Naive thymus-derived CD8-positive, alpha-beta T cell (primary cell): ENCODE measurements around the gene ALOX12. TPM values are rescaled to one million over a fixed set of nuclear protein-coding genes. Genes with fewer than 3 reads are reported as not detected.
A peak's percentile ranks its signal among the peaks of the same experiment; 100 is the strongest.

Experiments used
- ATAC-seq, 2 donors: fragments of 150-1000 bp; cut with Tn5 transposase in 1 of 2; sonication (Bioruptor Pico), chemical (Tn5 transposase) in 1 of 2; 1 replicate in 1 of 2; 2 replicates in 1 of 2; pipeline ENCODE4 v1.10.0; 2021; ENCODE audit warnings: mild to moderate bottlenecking in 2 of 2, moderate library complexity in 2 of 2
- POLR2A ChIA-PET: fragments of 350-600 bp; sonication (Branson Sonifier 250); formaldehyde crosslinking; loops from one replicate; lab custom pipeline; 2021; ENCODE audit warnings: antibody characterized with exemption; lab: Charles Lee
- DNase-seq, 10 donors: peaks; one replicate each; pipeline versions ENCODE4 v3.0.0 to v3.0.0-alpha.2; 2020 to 2022
- H3K27ac Mint-ChIP-seq, 10 donors: one replicate each; pipeline ENCODE4 v1.8.0; 2020 to 2022; ENCODE audit warnings: mild to moderate bottlenecking in 10 of 10, mixed read lengths in 10 of 10, moderate library complexity in 4 of 10, inconsistent platforms in 1 of 10
- H3K27me3 Mint-ChIP-seq, 5 donors: one replicate each; pipeline ENCODE4 v1.8.0; 2021 to 2022; ENCODE audit warnings: mixed read lengths in 5 of 5
- H3K36me3 Mint-ChIP-seq, 3 donors: one replicate each; pipeline ENCODE4 v1.8.0; 2020 to 2022; ENCODE audit warnings: mixed read lengths in 3 of 3, mild to moderate bottlenecking in 2 of 3, inconsistent platforms in 1 of 3
- H3K4me1 Mint-ChIP-seq, 4 donors: one replicate each; pipeline ENCODE4 v1.8.0; 2021 to 2022; ENCODE audit warnings: mixed read lengths in 4 of 4
- H3K4me3 Mint-ChIP-seq, 10 donors: one replicate each; pipeline ENCODE4 v1.8.0; 2020 to 2022; ENCODE audit warnings: mild to moderate bottlenecking in 10 of 10, mixed read lengths in 10 of 10, moderate library complexity in 6 of 10, inconsistent platforms in 1 of 10
- H3K9me3 Mint-ChIP-seq, 9 donors: one replicate each; pipeline ENCODE4 v1.8.0; 2020 to 2022; ENCODE audit warnings: mixed read lengths in 9 of 9, mild to moderate bottlenecking in 3 of 9, inconsistent platforms in 1 of 9, moderate library complexity in 1 of 9
- polyA plus RNA-seq, 3 donors: library from polyadenylated mRNA; unstranded; fragments of 300-500 nt; fragmentation: Illumina TruSeq; gene quantifications; one replicate each; pipeline ENCODE4 v1.2.3, GENCODE V29; 2021
- total RNA-seq, 8 experiments: library from RNA in 2 of 8; stranded (reverse) in 2 of 8; gene quantifications; one replicate each; pipeline ENCODE4 v1.2.3 and lab custom pipeline; 2021 to 2026

ALOX12 gene
- total and polyA plus RNA-seq, 5 experiments from 2014 or later = 0.09 to 0.31 (median 0.12) TPM; not detected in 2

DNA sequence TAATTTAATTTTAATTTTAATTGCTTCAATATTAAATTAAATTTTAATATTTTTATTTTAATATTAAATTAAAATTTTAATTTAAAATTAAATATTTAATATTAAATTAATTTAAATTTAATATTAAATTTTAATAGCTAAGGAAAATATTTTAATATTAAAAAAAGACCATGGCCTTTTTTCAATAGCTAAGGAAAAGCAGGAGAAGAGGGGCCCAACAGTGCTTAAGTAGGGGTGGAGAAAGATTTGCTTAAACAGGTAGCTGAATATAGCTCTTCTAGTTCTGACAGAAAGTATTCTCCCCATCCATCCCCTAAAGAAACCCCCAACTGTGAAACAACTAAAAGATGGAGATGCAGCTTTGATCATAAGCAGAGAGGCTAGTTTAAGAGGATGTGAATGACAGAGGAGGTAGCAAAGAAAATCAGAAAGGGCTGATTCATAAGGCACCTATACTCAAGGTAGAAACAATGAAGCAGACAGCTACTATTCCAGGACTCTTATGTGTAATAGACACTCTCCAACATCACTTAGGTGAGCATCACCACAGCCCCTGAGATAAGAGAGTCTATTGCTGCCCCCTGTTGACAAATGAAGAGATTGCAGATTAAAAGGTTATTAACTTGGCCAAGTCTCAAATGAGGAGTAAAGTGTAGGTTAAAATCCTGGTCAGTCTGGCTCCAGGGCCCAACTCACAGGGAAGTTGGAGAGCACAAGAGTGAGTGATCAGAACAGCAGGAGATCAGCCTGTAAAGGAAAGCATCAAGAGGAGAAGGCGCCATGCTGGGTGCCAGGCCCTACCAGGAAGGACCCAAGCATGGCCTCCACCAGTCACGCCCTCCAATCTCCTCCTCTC is 8.8 kb downstream of the ALOX12 start:
- no peaks in the 10 kb centered on the region for H3K9me3 Mint-ChIP-seq
- ATAC-seq = peak; percentile 95 to 97
- peaks cover 3 to 68% (median 11%) of the 10 kb centered on the region in 3 donors for H3K36me3 Mint-ChIP-seq
- H3K27ac Mint-ChIP-seq = peak overlapping the region in 8 of 10 donors; percentile 2 to 76 (median 28)
- DNase-seq = peak in 6 of 10 donors; percentile 43 to 82 (median 68)
- POLR2A ChIA-PET = interaction anchor here (0.8 to 1.5 kb wide), 4 partner anchors 13 to 94 kb away, joined by 3 to 5 read pairs (median 4); partner anchors contain the start of gene SLC16A13
- peaks cover 23 to 37% (median 24%) of the 10 kb centered on the region in 4 donors for H3K4me1 Mint-ChIP-seq
- H3K27me3 Mint-ChIP-seq = no peaks in the 10 kb centered on the region
- H3K4me3 Mint-ChIP-seq = no peak overlapping the region

GRCh38 chr17:7005716-7006115 is 9.9 kb downstream of the ALOX12 start:
- DNase-seq = no peak
- no peak overlapping the region for H3K4me3 Mint-ChIP-seq
- no peaks in the 10 kb centered on the region for H3K9me3 Mint-ChIP-seq
- no peak overlapping the region for H3K27ac Mint-ChIP-seq
- POLR2A ChIA-PET = interaction anchor here (0.7 to 1.5 kb wide), 5 partner anchors 10 to 1891 kb away, joined by 3 to 6 read pairs (median 4); no protein-coding TSS in a partner anchor
- H3K27me3 Mint-ChIP-seq = no peaks in the 10 kb centered on the region
- peaks cover 3 to 62% (median 11%) of the 10 kb centered on the region in 3 donors for H3K36me3 Mint-ChIP-seq
- H3K4me1 Mint-ChIP-seq = peaks cover 23 to 48% (median 35%) of the 10 kb centered on the region in 4 donors
- no peak for ATAC-seq

DNA sequence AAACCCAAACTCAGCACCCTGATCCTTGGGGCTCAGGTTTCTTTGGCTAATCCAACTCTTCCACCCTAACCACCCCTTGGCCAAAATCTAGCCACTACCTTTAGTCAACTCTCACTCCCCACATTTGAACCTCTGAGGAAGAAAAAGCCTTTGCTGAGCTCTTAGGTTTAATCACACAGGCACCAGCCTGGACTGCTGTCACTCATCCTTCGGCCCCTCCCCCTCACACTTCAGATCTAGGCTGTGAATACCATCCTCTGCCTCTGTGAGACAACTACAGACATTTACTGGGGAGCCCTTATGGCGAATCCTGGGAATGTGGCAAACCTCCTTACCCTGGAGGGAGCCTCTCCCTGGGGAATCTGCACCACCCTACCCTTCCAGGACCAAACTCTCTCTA is 11.3 kb downstream of the ALOX12 start:
- Mint-ChIP-seq H3K27ac (peak overlapping the region in 6 of 10 donors; percentile 1 to 91 (median 36)), H3K4me3 (no peak overlapping the region), H3K9me3 (no peaks in the 10 kb centered on the region), H3K27me3 (no peaks in the 10 kb centered on the region), H3K4me1 (peaks cover 23 to 54% (median 48%) of the 10 kb centered on the region in 4 donors), H3K36me3 (peaks cover 0 to 49% (median 5%) of the 10 kb centered on the region in 3 donors)
- ATAC-seq (no peak), DNase-seq (no peak)
- POLR2A ChIA-PET = no interaction called here

DNA sequence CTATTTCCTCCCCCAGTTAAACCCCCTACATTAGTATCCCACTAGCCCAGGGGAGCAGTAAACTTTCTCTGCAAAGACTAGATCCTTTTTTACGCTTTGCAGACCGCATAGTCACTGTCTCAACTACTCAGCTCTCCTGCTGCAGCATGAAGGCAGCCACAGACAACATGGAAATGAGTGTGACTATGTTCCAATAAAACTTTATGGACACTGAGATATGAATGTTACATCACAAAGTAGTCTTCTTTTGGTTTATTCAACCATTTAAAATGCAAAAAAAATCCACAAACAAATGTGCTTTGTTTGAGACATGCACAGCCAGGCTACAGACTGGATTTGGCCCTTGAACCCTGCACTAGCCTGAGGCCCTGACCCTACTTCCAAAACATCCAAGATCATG is 14.7 kb downstream of the ALOX12 start:
- POLR2A ChIA-PET = interaction anchor here (1.0 kb wide), 1 partner anchor 8 kb away, joined by 3 read pairs; no protein-coding TSS in a partner anchor
- Mint-ChIP-seq H3K4me1 (peaks cover 28 to 68% (median 64%) of the 10 kb centered on the region in 4 donors), H3K36me3 (peaks cover 0 to 34% (median 0%) of the 10 kb centered on the region in 3 donors), H3K4me3 (peak overlapping the region; percentile 65 to 99 (median 96)), H3K9me3 (no peaks in the 10 kb centered on the region), H3K27ac (peak overlapping the region in 9 of 10 donors; percentile 19 to 100 (median 82)), H3K27me3 (no peaks in the 10 kb centered on the region)
- no peak for DNase-seq
- no peak for ATAC-seq

- ATAC-seq = no peak
- Mint-ChIP-seq H3K27me3 (no peaks in the 10 kb centered on the region), H3K36me3 (peaks cover 0 to 30% (median 0%) of the 10 kb centered on the region in 3 donors), H3K27ac (peak overlapping the region; percentile 98 to 100 (median 100)), H3K9me3 (no peaks in the 10 kb centered on the region), H3K4me1 (peaks cover 29 to 77% (median 71%) of the 10 kb centered on the region in 4 donors), H3K4me3 (peak overlapping the region; percentile 88 to 99 (median 96))
- no peak for DNase-seq
- POLR2A ChIA-PET = interaction anchor here (0.7 to 1.7 kb wide), 4 partner anchors 22 to 83 kb away, joined by 3 to 8 read pairs (median 5); no protein-coding TSS in a partner anchor
These were observed 15.6 kb downstream of the ALOX12 start for GRCh38 chr17:7011415-7011814.

DNA sequence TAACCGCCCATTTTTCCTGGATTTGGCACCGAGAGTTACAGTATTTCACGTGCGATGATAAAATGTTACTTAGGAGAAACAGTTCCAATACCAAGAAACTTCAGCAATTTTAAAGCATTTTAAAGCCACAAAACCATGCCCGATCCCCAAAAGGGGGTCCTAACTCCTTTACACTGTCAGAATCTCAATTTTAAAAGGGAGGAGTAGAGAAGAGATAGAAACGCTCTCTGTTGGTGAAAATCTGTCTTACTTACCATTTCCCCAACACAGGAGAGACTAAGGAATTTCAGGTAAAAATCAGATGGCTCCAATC is 16.0 kb downstream of the ALOX12 start:
- Mint-ChIP-seq H3K27me3 (no peaks in the 10 kb centered on the region), H3K36me3 (peaks cover 0 to 29% (median 0%) of the 10 kb centered on the region in 3 donors), H3K27ac (peak overlapping the region; percentile 98 to 100 (median 100)), H3K9me3 (no peaks in the 10 kb centered on the region), H3K4me3 (peak overlapping the region; percentile 88 to 99 (median 96)), H3K4me1 (peaks cover 29 to 82% (median 71%) of the 10 kb centered on the region in 4 donors)
- POLR2A ChIA-PET = interaction anchor here (0.6 to 1.9 kb wide), 12 partner anchors 9 to 371 kb away, joined by 3 to 20 read pairs (median 4); partner anchors contain the start of genes BCL6B, DVL2, SLC16A13 and TXNDC17
- no peak for ATAC-seq
- no peak for DNase-seq

GRCh38 chr17:7014261-7014994 is 18.6 kb downstream of the ALOX12 start:
- H3K9me3 Mint-ChIP-seq = no peaks in the 10 kb centered on the region

GRCh38 chr17:7014995-7015958 is 19.4 kb downstream of the ALOX12 start:
- Mint-ChIP-seq H3K4me3 (peak overlapping the region; percentile 88 to 99 (median 92)), H3K9me3 (no peaks in the 10 kb centered on the region), H3K27me3 (no peaks in the 10 kb centered on the region), H3K36me3 (peaks cover 0 to 12% (median 0%) of the 10 kb centered on the region in 3 donors), H3K4me1 (peaks cover 31 to 84% (median 68%) of the 10 kb centered on the region in 4 donors), H3K27ac (peak overlapping the region; percentile 90 to 100 (median 98))
- peak; percentile 53 to 90 (median 80) for DNase-seq
- POLR2A ChIA-PET = interaction anchor here (0.7 to 3.4 kb wide), 11 partner anchors 9 to 227 kb away, joined by 3 to 15 read pairs (median 4); partner anchors contain the start of genes GABARAP, SLC16A11 and SLC16A13
- peak; percentile 47 to 51 for ATAC-seq

More at GRCh38 chr17:7014261-7014994, 18.6 kb downstream of the ALOX12 start:
- Mint-ChIP-seq H3K27me3 (no peaks in the 10 kb centered on the region), H3K4me3 (peak overlapping the region; percentile 88 to 99 (median 96)), H3K4me1 (peaks cover 32 to 89% (median 76%) of the 10 kb centered on the region in 4 donors), H3K27ac (peak overlapping the region; percentile 98 to 100 (median 100)), H3K36me3 (peaks cover 0 to 17% (median 0%) of the 10 kb centered on the region in 3 donors)
- DNase-seq = peak; percentile 93 to 98 (median 96)
- POLR2A ChIA-PET = interaction anchor here (0.6 to 3.4 kb wide), 8 partner anchors 9 to 228 kb away, joined by 3 to 15 read pairs (median 4); partner anchors contain the start of genes GABARAP, SLC16A11 and SLC16A13
- ATAC-seq = peak; percentile 80 to 82

DNA sequence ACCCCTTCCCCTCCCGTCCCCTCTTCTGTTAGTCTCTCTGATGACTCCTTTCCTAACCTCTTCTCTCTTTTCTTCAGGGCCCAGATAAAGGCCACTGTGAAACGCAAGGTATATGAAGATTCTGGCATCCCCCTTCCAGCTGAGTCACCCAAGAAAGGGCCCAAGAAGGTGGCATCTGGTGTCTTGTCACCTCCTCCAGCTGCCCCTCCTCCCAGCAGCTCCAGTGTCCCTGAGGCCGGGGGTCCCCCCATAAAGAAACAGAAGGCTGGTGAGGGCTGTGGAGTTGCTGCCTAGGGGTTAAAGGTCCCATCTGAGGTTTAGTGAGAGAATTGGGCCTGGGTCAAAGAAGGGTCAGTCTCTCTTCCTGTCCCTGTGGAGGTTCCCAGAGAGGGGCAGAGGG is 20.6 kb downstream of the ALOX12 start:
- DNase-seq = no peak

GRCh38 chr17:7016886-7017826 is 21.3 kb downstream of the ALOX12 start:
- no peak for DNase-seq
- H3K27me3 Mint-ChIP-seq = no peaks in the 10 kb centered on the region
- H3K27ac Mint-ChIP-seq = peak overlapping the region; percentile 5 to 100 (median 78)
- peak overlapping the region in 7 of 10 donors; percentile 18 to 74 (median 36) for H3K4me3 Mint-ChIP-seq
- peaks cover 0 to 12% (median 0%) of the 10 kb centered on the region in 3 donors for H3K36me3 Mint-ChIP-seq
- H3K4me1 Mint-ChIP-seq = peaks cover 29 to 85% (median 63%) of the 10 kb centered on the region in 4 donors
- POLR2A ChIA-PET = interaction anchor here (0.6 to 10.3 kb wide), 6 partner anchors 9 to 29 kb away, joined by 3 to 81 read pairs (median 10); partner anchors contain the start of gene SLC16A13
- no peaks in the 10 kb centered on the region for H3K9me3 Mint-ChIP-seq
- ATAC-seq = no peak

More for the DNA sequence above, 20.6 kb downstream of the ALOX12 start:
- Mint-ChIP-seq H3K27me3 (no peaks in the 10 kb centered on the region), H3K4me3 (peak overlapping the region in 9 of 10 donors; percentile 38 to 99 (median 93)), H3K27ac (peak overlapping the region; percentile 90 to 100 (median 98)), H3K36me3 (peaks cover 0 to 12% (median 0%) of the 10 kb centered on the region in 3 donors), H3K4me1 (peaks cover 32 to 85% (median 62%) of the 10 kb centered on the region in 4 donors), H3K9me3 (no peaks in the 10 kb centered on the region)
- no peak for ATAC-seq
- POLR2A ChIA-PET = interaction anchor here (0.6 to 3.4 kb wide), 5 partner anchors 10 to 100 kb away, joined by 3 to 15 read pairs (median 9); partner anchors contain the start of gene SLC16A13
